ENCODE data around the gene PMM2.
"Not testable (repeated sequence)": the region's sequence is repeated elsewhere in the genome, so short reads cannot be mapped to it uniquely, and the experiment has no call there.

PMM2 gene

DNA sequence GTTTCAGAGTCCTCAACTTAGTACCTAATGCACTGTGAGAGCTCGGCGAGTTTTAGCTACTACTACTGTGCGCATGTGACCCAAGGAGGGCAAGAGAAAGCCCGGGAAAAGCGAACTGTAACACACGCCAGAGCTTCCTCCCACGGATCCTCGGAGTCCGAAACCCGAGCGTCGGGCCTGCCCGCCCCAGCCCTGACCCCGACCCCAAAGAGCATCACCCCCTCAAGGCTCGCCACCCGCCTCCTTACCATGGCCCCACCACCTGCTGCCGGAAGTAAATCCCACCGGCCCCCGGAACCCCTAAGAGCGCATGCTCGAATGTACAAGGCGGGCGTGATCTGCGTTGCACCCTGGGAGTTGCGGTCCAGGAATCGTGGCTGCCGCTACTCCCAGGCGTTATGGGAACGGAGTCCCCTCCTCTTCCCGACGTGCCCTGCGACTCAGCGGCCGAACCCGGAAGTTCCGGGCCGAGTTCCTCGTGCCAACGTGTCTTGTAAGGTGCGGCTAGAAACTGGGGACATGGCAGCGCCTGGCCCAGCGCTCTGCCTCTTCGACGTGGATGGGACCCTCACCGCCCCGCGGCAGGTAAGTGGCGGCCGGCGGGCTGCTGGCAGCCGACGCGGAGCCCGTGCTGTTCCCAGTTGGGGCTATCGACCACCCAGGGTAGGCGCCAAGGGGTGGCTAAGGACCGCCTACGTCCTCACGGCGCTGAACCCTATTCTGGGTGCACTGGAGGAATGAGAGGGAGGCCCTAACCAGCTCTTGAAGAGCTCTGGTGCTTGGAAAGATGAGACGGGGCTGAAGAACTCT is at the start of gene PMM2, which contains the start of gene TMEM186:
PMM2 (plus strand) TSS at position 476 of the 810 bp plus-strand sequence; CDS start at position 520, 44 bp downstream.
TMEM186 (minus strand) TSS at position 276 of the 810 bp plus-strand sequence; CDS start at position 251, 25 bp downstream.
- peak; percentile 97 for DNase-seq

DNA sequence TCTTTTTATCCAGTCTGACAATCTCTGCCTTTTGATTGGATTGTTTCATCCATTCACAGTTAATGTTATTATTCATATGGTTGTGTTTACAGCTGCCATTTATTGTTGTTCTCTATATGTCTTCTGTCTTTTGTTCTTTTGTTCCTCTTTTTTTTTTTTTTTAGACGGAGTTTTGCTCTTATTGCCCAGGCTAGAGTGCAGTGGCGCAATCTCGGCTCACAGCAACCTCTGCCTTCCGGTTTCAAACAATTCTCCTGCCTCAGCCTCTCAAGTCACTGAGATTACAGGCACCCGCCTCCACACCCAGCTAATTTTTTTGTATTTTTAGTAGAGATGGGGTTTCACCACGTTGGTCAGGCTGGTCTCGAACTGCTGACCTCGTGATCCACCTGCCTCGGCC is 48.7 kb upstream of the PMM2 start:
- DNase-seq = not testable (repeated sequence)

DNA sequence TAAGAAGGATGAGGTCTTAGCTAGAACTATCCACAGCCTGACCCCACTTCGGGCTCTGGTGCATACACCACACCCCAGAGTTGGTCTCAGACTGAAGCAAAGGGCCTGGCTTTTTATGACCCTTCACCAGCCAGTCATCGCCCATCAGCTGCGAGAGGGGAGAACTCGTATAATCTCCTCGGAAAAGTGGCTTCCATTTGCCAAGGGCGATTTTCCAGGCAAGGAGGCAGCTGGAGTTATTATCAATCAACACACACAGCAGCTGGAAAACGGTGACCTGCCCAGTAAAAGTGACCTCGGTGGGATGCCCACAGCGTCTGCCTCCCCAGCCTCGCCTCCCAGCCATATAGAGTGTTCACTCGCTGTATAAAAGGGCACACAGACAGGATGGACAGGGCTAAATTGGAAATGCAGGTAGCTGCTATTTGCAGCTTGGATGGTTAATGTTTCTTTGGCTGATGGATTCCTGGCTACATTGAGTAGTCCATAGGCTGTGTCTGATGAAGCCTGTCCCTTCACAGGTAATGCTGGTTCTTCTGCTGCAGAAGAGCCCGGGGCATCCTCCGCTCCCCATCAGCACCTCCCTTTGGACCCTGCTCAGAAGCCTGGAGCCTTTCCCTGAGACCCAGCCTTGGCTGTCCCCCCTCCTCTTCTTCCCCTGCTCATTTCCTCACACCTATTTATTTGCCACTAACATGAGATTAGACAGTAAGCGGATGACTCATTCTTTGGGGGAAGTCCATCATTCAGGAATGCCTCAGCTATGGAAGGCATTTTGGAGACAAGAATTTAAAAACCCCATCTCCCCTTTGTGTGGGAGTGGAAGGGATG is 45.9 kb upstream of the PMM2 start:
- DNase-seq = no peak

DNA sequence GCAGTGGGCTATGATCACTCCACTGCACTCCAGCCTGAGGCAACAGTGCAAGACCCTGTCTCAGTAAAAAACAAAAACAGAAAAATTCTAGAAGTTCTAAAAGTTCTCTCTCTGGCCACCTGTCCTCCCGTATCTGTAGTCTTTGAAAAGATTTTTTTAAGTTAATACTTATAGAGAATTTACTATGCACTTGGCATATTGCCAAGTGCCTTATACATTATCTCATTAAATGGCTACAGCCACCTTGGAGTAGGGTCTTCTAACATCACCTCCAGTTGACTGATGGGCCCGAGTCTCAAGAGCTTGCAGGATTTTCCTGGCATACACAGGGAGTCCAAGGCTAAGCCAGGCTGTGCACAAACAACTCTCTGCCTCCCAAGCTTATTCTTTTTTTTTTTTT is 44.9 kb upstream of the PMM2 start:
- DNase-seq = no peak

DNA sequence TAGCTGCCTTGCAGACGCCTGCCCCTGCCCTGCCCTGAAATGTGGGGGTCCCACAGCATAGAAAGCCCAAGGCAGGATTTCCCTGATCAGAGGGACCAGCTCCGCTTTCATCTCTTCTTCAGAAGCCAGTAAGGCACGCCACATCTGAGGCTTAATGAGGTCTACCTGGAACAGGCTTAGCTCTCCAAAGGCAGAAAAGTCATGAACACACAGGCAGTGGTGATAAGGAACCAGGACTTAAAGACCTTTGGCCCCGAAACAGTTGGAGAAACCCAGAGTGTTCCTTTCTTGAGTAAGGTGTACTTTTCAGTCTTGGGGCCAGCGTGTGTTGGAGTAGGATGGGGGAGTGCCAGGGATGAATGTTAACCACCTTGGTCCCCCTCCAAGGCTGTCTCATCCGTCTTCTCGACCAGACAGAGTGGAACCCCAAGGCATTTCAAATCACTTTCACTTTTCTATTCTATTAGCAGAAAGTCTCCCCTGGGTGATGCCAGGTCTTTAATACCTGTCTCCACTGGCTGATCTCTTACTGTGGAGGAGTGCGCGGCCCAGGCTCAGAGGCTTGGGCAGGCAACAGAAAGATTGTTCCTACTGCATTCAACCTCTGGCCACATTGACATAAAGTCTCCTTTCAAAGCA is 44.1 kb upstream of the PMM2 start:
- no peak for DNase-seq

DNA sequence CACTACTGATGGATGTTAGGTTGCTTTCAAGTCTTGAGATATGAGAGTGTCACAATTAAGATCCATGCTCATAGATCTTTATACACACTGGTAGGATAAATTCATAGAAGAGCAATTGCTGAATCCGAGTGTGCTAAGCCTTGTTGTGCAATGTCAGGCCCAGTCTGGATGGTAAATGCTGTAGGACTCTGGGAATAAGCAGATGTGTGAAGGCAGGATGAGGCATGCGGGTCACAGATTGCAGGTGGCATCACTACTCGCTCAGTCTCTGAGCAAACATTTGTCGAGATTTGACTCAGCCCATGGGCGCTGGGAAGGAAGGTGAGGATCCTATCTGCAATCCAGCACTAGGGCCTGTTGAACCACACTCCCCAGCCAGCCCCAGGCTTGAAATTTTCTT is 40.9 kb upstream of the PMM2 start:
- no peak for DNase-seq

DNA sequence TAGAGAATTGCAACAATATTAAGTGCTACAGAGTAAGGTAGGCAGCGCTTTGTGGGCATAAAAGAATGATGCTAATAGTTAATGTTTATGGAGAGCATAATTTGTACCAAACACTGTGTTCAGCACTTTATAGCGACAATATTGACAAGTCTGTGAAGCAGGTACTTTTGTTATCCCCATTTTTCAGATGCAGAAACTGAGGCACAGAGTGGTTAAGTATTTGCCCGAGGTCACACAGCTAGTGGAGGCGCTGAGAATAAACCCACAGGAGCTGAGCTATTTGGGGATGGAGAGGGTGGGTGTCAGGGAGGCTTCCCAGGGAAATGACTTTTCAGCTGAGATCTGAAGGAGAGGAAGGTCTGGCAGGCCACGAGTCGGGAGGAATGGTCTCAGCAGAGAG is 39.6 kb upstream of the PMM2 start:
- DNase-seq = no peak

DNA sequence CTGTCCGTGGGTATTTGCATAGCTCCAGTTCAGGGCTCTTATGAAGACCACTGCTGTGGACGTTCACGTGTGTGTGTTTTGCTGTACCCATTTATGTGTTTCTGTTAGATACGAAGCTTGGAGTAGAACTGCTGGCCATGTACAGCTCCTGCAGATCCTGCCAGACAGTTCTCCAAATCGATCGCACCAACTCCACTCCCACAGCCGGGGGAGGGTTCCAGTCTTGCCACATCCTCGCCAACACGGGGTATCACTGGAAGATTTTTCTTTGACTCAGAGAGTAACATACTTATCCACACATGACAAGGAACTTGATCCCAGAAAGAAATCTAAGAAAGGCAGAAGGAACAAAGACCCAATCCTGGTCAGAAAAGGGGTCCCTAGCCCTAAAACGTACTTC is 37.6 kb upstream of the PMM2 start:
- DNase-seq = no peak

DNA sequence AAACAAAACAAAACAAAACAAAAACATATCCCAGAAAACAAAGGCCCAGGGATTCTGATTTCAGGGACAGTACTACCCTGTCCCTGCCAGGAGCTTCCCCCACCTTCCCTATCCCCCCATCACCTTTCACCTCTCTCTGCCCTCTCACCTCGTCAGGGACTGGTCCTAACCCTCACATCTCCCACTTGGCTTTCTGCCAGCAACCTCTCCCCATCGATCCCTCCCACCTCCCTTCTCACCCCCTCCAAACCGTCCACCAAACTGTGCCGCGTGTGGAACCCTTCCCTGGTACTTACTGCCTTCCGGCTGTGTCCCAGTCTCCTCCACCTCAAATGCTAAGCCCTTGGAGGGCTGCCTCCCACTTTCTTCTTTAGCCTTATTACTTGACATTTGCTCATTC is 36.6 kb upstream of the PMM2 start:
- no peak for DNase-seq

DNA sequence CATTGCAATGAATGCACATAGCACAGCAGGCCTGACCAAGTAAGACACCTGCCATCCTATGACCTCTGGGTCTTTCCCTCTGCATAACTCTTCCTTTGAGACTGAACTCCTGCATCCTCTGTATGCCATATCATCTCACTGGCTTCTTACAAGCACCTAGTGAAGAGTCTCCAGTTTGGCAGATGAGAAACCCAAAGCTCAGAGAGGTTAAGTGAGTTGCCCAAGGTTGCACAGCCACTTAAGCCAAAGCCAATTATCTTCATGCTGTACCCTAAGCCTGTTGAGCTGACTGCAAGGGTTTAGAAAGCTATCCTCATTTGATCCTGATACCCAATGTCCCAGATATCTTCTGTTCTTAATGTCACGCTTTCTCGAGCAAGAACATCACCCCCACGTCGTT is 35.4 kb upstream of the PMM2 start:
- DNase-seq = no peak

DNA sequence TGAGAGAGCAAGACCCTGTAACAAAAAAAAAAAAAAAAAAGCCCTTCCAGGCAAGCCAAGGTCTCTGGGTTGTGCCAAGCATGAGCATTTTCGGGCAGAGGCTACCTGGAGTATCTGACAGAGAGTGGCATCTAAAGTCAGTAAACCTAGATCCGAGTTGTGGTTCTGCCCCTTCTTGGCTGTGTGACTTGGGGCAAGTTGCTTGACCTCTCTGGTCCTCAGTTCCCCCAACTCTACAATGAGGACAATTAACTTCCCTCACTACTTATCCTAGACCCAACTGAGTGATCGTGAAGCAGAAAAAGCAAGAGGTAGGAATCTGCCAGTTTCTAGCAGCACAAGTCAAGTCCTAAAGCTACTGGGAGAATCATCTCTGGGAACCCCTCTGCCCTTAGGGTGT is 34.6 kb upstream of the PMM2 start:
- DNase-seq = no peak

DNA sequence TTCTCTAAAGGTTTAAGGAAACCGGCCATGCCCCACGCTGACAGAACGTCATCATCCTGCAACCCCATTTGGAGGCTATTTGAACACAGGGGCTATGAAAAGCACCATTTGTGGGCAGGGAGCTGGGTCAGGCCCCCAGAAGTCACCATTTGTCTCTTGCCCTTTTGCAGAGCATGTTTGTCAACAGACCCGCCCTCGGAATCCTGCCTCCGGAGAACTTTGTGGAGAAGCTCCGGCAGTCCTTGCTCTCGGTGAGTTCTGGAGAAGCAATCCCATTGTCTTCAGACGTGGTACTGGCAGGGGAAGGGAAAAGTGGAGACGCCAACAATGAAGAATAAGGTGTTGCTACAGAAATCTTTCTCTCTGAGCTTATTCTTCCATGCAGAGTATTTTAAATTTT is 33.7 kb upstream of the PMM2 start:
- no peak for DNase-seq

DNA sequence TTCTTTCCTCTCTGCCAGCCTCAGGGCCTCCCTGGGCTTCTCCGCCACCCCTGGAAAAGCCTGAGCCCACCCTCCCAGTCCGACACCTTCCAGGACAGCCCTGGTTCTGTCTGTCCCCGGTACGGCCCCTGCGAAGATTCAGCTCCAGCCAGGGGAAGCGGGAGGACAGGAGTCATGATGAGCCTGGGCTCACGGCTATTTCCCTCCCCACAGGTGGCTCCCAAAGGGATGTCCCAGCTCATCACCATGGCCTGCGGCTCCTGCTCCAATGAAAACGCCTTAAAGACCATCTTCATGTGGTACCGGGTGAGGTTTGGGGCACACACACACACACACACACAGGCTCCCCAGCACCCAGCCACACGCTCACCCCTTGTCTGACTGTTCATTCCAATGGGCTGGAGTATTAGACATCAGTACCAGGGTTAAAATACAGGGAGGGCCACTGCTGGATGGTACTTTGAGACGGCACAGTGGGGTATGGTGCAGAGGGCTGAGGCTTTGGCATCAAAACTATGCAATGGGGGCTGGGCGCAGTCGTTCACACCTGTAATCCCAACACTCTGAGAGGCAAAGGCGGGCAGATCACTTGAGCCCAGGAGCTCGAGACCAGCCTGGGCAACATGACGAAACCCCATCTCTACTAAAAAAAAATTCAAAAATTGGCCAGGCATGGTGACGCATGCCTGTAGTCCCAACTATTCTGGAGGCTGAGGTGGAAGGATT is 33.0 kb upstream of the PMM2 start:
- no peak for DNase-seq

DNA sequence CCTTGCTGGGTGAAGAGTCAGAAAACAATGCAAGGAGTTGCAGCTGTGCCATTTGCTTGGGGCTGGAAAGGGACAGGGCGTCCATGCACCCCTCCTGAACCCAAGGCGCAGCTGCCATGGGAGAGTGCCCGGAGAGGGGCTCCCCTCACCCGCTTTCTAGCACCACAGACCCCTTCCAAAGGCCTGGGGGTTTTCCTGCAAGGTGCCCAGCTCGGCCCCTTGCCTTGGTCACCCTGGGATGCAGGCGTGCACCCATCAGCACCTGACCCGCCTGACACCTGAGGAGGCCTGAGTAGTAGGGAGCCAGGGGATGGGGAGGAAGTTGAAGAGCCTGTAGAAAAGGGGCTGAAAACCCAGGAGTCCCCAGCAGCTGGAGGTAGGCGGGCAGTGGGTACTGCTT is 30.5 kb upstream of the PMM2 start:
- no peak for DNase-seq

DNA sequence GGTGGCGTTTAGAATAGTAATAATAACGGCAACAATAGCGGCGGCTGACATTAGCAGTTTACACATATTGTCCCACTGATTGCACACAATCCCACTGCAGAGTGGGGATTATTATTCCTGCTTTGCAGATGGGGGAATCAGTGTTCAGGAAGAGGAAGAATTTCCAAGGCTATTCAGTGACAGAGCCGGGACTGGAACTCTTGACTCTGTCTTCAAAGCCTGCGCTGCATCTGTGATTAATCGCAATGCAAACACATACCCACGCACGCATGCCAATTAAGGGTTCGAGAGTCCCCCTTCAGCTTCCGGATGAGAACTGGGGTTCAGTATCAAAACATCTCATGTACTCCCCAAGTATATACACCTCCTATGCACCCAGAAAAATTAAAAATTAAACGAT is 29.4 kb upstream of the PMM2 start:
- no peak for DNase-seq

DNA sequence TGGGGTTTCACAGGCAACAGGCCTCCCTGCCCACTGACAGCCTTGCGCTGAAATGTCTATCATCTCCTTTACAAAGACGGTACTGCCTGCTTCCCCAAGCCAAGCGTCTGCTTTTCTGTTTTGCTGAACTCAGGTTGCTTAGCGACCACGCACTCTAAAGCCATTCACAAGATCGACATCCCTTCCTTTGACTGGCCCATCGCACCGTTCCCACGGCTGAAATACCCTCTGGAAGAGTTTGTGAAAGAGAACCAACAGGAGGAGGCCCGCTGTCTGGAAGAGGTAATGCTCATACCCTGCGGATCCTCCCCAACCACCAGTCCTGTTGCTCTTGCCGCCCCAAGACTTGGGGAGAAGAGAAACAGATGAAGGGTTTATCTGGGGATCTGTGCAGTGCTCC is 28.9 kb upstream of the PMM2 start:
- DNase-seq = no peak

DNA sequence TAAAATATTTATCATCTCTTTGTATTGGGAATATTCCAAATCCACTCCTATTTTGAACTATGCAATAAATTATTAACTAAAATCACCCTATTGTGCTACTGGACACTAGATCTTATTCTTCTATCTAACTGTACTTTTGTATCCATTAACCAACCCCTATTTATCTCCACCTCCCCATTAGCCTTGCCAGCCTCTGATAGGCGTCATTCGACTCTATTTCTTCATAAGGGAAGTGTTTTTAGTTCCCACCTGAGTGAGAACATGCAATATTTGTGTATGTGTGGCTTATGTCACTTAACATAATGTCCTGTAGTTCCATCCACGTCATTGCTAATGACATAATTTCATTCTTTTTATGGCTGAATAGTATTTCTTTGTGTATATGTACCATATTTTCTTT is 24.1 kb upstream of the PMM2 start:
- no peak for DNase-seq

DNA sequence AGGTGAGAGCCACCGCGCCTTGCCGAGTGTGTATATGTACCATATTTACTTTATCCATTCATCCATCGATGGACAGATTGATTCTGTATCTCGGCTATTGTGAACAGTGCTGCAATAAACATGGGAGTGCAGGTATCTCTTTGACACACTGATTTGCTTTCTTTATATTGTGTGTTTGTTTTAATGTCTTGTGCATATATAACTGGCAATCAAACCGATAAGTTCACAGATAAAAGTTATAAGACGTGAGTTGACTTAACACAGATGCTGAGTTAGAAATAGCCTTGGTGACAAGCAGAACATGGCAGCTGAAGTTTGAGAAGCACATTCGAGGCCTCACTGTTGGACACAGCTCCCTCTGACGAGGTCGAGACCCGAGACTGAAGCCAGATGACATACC is 23.4 kb upstream of the PMM2 start:
- DNase-seq = no peak

DNA sequence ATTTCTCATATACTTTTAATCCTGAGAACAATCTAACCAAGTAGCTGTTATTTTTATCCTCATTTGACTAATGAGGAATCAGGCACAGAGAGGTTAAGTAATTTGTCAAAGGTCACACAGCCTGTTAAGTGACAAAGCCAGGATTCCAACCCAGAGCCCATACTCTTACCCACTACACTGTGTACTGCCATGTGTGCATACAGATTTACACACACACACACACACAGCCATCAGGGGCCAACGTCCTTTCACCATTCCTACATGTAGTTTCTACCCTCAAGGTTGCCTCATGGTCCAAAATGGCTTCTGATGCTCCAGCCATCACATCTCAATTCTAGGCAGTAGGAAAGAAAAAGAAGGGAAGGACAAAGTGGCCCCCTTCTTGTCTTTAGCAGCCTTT is 22.3 kb upstream of the PMM2 start:
- DNase-seq = no peak

DNA sequence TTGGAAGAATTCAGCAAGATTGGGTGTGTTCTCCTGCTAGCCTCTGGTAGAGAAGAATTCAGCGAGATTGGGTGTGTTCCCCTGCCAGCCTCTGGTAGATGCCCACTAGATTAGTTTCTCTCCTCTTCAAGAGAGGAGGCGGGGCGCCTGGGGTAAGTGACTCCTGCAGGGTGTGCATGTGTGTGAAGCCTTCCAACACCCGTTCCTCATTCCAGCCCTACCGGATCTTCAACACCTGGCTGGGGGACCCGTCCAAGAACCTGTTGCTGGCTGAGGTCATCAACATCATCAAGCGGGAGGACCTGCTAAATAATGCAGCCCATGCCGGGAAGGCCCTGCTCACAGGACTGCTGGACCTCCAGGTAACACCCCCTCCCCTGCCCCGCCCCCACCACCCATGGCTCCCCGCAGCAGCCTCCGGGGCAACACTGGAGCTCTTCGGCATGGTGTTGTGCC is 21.5 kb upstream of the PMM2 start:
- DNase-seq = no peak

DNA sequence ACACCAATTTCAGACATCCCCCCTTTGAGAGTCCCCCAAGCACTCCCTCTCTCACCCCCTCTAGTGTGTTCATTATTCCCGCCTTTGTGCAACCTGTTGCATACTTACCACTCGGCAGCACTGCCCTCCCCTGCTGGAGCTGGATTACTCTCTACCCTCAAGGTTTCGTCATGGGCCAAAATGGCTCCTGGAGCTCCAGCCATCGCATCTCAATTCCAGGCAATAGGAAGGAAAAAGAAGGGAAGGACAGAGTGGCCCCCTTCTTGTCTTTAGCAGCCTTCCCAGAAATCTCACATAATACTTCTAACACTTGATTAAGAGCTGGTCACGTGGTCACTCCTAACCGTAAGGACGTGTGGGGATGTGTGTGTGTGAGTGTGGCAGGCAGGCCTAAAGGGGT is 20.4 kb upstream of the PMM2 start:
- DNase-seq = no peak

DNA sequence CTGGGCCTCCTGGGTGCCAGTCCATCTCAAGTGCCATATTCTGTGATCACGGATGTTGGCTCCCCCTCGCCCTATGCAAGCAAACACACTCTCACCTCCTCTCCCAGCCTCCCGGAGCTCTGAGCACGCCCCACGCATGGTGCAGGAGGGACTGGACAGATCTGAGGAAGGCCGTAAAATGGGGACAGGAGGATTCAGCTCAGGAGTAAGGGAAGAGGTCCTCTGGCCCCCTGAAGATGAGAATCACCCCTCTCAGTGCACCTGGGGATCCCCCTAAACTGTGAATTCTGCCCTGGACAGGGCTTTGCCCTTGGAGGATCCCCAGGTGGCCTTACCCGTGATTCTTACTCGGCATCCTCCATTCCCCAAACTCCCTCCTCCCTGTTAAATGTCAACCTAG is 15.8 kb upstream of the PMM2 start:
- DNase-seq = no peak

DNA sequence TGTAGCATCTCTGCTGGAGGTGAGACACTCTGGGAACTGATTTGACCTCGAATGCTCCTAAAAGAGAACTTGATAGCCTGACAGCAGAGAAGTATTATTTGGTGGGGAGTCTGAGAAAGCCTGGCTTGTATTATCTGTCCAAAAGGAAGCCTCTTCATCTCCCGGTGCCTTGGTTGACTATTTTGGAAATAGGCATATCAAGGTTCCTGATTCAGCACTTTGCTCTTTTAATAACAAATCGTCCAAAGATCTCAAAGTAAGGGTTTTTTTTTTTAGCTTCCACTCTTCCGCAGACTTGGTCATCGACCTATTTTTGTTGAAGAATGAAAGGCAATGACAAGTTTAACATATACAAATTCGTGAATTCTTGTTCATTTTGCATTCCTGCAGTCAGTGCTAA is 15.0 kb upstream of the PMM2 start:
- no peak for DNase-seq
